ENCODE results near the gene ADA. TPM values are rescaled to one million over a fixed set of nuclear protein-coding genes. Genes with fewer than 3 reads are reported as not detected.
"Not testable (repeated sequence)": the region's sequence is repeated elsewhere in the genome, so short reads cannot be mapped to it uniquely, and the experiment has no call there.

The ADA gene
- polyA plus RNA-seq, 1 donor from 2014 or later = 0.56 TPM

DNA sequence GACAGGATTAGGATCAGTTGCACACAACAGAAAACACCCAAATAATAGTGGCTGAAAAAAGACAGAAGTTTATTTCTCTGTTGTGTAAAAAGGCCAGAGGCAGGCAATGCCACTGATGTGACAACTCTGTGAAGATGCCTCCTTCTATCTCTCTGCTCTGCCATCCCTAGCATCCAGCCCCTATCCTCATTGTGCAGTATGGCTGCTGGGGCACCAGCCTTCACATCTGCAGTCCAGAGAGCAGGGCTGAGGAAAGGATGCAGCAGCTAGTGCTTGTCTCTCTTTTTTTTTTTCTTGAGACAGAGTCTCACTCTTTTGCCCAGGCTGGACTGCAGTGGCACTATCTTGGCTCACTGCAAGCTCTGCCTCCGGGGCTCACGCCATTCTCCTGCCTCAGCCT, 6.4 kb upstream of the ADA start:
- Histone ChIP-seq H3K27ac (ENCODE audit: low read length) (no peak overlapping the region), H3K9me2 (ENCODE audit: insufficient read depth, low read length) (no peaks in the 10 kb centered on the region), H4K20me1 (ENCODE audit: insufficient read depth) (no peaks in the 10 kb centered on the region), H3K4me3 (ENCODE audit: low read length) (no peak overlapping the region), H3K9me3 (ENCODE audit: low read length) (no peaks in the 10 kb centered on the region), H3K9ac (ENCODE audit: low read length) (no peak overlapping the region), H3K4me2 (ENCODE audit: low read length) (no peak overlapping the region), H2AFZ (ENCODE audit: low read depth, low read length) (no peak overlapping the region), H3K36me3 (ENCODE audit: insufficient read depth, low read length) (no peaks in the 10 kb centered on the region), H3F3A (ENCODE audit: insufficient read depth, low read length, poor library complexity, severe bottlenecking) (no peaks in the 10 kb centered on the region), H3K27me3 (ENCODE audit: insufficient read depth, low read depth, low read length) (peaks cover 4% of the 10 kb centered on the region), H3K79me2 (replicated peaks; ENCODE audit: insufficient read depth, low read length) (no peaks in the 10 kb centered on the region)
- TF ChIP-seq, protein P1, sequence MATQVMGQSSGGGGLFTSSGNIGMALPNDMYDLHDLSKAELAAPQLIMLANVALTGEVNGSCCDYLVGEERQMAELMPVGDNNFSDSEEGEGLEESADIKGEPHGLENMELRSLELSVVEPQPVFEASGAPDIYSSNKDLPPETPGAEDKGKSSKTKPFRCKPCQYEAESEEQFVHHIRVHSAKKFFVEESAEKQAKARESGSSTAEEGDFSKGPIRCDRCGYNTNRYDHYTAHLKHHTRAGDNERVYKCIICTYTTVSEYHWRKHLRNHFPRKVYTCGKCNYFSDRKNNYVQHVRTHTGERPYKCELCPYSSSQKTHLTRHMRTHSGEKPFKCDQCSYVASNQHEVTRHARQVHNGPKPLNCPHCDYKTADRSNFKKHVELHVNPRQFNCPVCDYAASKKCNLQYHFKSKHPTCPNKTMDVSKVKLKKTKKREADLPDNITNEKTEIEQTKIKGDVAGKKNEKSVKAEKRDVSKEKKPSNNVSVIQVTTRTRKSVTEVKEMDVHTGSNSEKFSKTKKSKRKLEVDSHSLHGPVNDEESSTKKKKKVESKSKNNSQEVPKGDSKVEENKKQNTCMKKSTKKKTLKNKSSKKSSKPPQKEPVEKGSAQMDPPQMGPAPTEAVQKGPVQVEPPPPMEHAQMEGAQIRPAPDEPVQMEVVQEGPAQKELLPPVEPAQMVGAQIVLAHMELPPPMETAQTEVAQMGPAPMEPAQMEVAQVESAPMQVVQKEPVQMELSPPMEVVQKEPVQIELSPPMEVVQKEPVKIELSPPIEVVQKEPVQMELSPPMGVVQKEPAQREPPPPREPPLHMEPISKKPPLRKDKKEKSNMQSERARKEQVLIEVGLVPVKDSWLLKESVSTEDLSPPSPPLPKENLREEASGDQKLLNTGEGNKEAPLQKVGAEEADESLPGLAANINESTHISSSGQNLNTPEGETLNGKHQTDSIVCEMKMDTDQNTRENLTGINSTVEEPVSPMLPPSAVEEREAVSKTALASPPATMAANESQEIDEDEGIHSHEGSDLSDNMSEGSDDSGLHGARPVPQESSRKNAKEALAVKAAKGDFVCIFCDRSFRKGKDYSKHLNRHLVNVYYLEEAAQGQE (IDR thresholded peaks at IDR 0.05; ENCODE audit: borderline replicate concordance) = no peak
- TF ChIP-seq, protein P2, sequence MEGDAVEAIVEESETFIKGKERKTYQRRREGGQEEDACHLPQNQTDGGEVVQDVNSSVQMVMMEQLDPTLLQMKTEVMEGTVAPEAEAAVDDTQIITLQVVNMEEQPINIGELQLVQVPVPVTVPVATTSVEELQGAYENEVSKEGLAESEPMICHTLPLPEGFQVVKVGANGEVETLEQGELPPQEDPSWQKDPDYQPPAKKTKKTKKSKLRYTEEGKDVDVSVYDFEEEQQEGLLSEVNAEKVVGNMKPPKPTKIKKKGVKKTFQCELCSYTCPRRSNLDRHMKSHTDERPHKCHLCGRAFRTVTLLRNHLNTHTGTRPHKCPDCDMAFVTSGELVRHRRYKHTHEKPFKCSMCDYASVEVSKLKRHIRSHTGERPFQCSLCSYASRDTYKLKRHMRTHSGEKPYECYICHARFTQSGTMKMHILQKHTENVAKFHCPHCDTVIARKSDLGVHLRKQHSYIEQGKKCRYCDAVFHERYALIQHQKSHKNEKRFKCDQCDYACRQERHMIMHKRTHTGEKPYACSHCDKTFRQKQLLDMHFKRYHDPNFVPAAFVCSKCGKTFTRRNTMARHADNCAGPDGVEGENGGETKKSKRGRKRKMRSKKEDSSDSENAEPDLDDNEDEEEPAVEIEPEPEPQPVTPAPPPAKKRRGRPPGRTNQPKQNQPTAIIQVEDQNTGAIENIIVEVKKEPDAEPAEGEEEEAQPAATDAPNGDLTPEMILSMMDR (IDR thresholded peaks at IDR 0.05; ENCODE audit: poor library complexity, severe bottlenecking) = no peak
- TF ChIP-seq EP300 (conservative IDR thresholded peaks at IDR 0.05; ENCODE audit: poor library complexity, severe bottlenecking) = no peak
- TF ChIP-seq SMC3 (conservative IDR thresholded peaks at IDR 0.05; ENCODE audit: poor library complexity) = no peak
- no peak for TF ChIP-seq EZH2 (IDR thresholded peaks at IDR 0.05; ENCODE audit: borderline replicate concordance, insufficient read depth, low read length, poor library complexity, severe bottlenecking)
- TF ChIP-seq TAF1 (IDR thresholded peaks at IDR 0.05; ENCODE audit: low read depth) = no peak
- TF ChIP-seq POLR2AphosphoS5 (IDR thresholded peaks at IDR 0.05) = no peak

- peaks cover 14% of the 10 kb centered on the region for H3K27me3 ChIP-seq (ENCODE audit: insufficient read depth, low read depth, low read length)
- no peak overlapping the region for H3K4me3 ChIP-seq (ENCODE audit: low read length)
- H3K4me2 ChIP-seq (ENCODE audit: low read length) = no peak overlapping the region
- TF ChIP-seq TAF1 (IDR thresholded peaks at IDR 0.05; ENCODE audit: low read depth) (no peak), RAD21 (conservative IDR thresholded peaks at IDR 0.05) (no peak), POLR2AphosphoS5 (IDR thresholded peaks at IDR 0.05) (no peak)
- TF ChIP-seq, protein P2 (IDR thresholded peaks at IDR 0.05; ENCODE audit: poor library complexity, severe bottlenecking) = no peak
- TF ChIP-seq, protein P1 (IDR thresholded peaks at IDR 0.05; ENCODE audit: borderline replicate concordance) = no peak
- H3K9me2 ChIP-seq (ENCODE audit: insufficient read depth, low read length) = no peaks in the 10 kb centered on the region
- H3K36me3 ChIP-seq (ENCODE audit: insufficient read depth, low read length) = no peaks in the 10 kb centered on the region
- no peaks in the 10 kb centered on the region for H4K20me1 ChIP-seq (ENCODE audit: insufficient read depth)
- no peak overlapping the region for H2AFZ ChIP-seq (ENCODE audit: low read depth, low read length)
- no peak overlapping the region for H3K9ac ChIP-seq (ENCODE audit: low read length)
- no peaks in the 10 kb centered on the region for H3K9me3 ChIP-seq (ENCODE audit: low read length)
- no peaks in the 10 kb centered on the region for H3K79me2 ChIP-seq (replicated peaks; ENCODE audit: insufficient read depth, low read length)
- peaks cover 3% of the 10 kb centered on the region for H3F3A ChIP-seq (ENCODE audit: insufficient read depth, low read length, poor library complexity, severe bottlenecking)
- H3K27ac ChIP-seq (ENCODE audit: low read length) = no peak overlapping the region
These were observed 4.9 kb upstream of the ADA start for GRCh38 chr20:44656448-44656847.

DNA sequence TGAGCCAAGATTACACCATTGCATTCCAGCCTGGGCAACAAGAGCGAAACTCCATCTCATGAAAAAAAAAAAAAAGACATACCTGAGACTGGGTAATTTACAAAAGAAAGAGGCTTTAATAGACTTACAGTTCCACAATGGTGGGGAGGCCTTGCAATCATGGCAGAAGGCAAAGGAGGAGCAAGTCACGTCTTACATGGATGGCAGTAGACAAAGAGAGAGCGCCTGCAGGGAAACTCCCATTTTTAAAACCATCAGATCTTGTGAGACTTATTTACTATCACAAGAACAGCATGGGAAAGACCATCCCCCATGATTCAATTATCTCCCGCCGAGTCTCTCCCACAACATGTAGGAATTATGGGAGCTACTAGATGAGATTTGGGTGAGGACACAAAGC, 2.7 kb upstream of the ADA start:
- H3F3A ChIP-seq (ENCODE audit: insufficient read depth, low read length, poor library complexity, severe bottlenecking); H3K9me3 ChIP-seq (ENCODE audit: low read length); H3K4me3 ChIP-seq (ENCODE audit: low read length); H4K20me1 ChIP-seq (ENCODE audit: insufficient read depth); H3K36me3 ChIP-seq (ENCODE audit: insufficient read depth, low read length); H3K27ac ChIP-seq (ENCODE audit: low read length); H3K4me2 ChIP-seq (ENCODE audit: low read length); H2AFZ ChIP-seq (ENCODE audit: low read depth, low read length); H3K9me2 ChIP-seq (ENCODE audit: insufficient read depth, low read length); H3K9ac ChIP-seq (ENCODE audit: low read length); H3K79me2 ChIP-seq (replicated peaks; ENCODE audit: insufficient read depth, low read length): not testable (repeated sequence)
- peaks cover 22% of the 10 kb centered on the region for H3K27me3 ChIP-seq (ENCODE audit: insufficient read depth, low read depth, low read length)

All from neural cell (in vitro differentiated cells).